ENCODE results near the gene RNF144B.

RNF144B gene

DNA sequence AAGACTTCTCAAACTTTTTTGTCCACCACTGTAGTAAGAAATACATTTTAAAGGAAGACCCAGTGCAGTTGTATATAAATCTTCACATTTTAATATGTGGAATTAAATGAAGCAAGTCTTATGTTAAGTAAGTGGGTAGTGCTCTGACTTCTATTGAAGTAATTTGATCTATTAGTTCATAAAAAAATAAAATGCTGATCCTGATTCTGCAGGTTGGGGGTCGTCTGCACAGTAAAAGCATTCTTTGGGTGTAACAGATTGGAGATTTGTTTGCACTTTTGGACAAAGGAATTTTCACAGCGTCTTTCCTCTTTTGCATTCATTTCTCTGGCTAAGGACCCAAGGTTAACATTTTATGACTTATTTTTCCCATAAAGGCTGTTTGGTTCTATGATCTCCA lies 106.8 kb downstream of the RNF144B start:
- no peak overlapping the region for H3K9ac ChIP-seq
- no peak overlapping the region for H3K27ac ChIP-seq
- TF ChIP-seq CTCF (conservative IDR thresholded peaks at IDR 0.05; ENCODE audit: low read depth, low read length) = no peak
- H3K36me3 ChIP-seq (ENCODE audit: insufficient read depth) = no peaks in the 10 kb centered on the region
- no peaks in the 10 kb centered on the region for H3K27me3 ChIP-seq (ENCODE audit: insufficient read depth, low read depth)
- H4K20me1 ChIP-seq (ENCODE audit: insufficient read depth) = no peaks in the 10 kb centered on the region
- no peak overlapping the region for H3K4me3 ChIP-seq (IDR thresholded peaks at IDR 0.05; ENCODE audit: insufficient read depth, low read depth, low read length)
- no peaks in the 10 kb centered on the region for H3K79me2 ChIP-seq (ENCODE audit: insufficient read depth, low read depth)
- H3K4me2 ChIP-seq = no peak overlapping the region
- no peaks in the 10 kb centered on the region for H3K4me1 ChIP-seq (ENCODE audit: low read depth, poor library complexity, severe bottlenecking)
- H2AFZ ChIP-seq (ENCODE audit: low read depth) = no peak overlapping the region

- Histone ChIP-seq H2AFZ (ENCODE audit: low read depth) (no peak overlapping the region), H3K4me2 (no peak overlapping the region), H3K27ac (no peak overlapping the region), H4K20me1 (ENCODE audit: insufficient read depth) (no peaks in the 10 kb centered on the region), H3K4me1 (ENCODE audit: low read depth, poor library complexity, severe bottlenecking) (no peaks in the 10 kb centered on the region), H3K9ac (no peak overlapping the region), H3K4me3 (IDR thresholded peaks at IDR 0.05; ENCODE audit: insufficient read depth, low read depth, low read length) (no peak overlapping the region), H3K36me3 (ENCODE audit: insufficient read depth) (no peaks in the 10 kb centered on the region), H3K27me3 (ENCODE audit: insufficient read depth, low read depth) (no peaks in the 10 kb centered on the region), H3K79me2 (ENCODE audit: insufficient read depth, low read depth) (no peaks in the 10 kb centered on the region)
- no peak for TF ChIP-seq CTCF (conservative IDR thresholded peaks at IDR 0.05; ENCODE audit: low read depth, low read length)
Measured at GRCh38 chr6:18495236-18495635, 108.1 kb downstream of the RNF144B start.

- no peaks in the 10 kb centered on the region for H3K27me3 ChIP-seq (ENCODE audit: insufficient read depth, low read depth)
- no peak for TF ChIP-seq CTCF (conservative IDR thresholded peaks at IDR 0.05; ENCODE audit: low read depth, low read length)
- H2AFZ ChIP-seq (ENCODE audit: low read depth) = no peak overlapping the region
- H3K9ac ChIP-seq = no peak overlapping the region
- no peaks in the 10 kb centered on the region for H4K20me1 ChIP-seq (ENCODE audit: insufficient read depth)
- H3K36me3 ChIP-seq (ENCODE audit: insufficient read depth) = no peaks in the 10 kb centered on the region
- no peak overlapping the region for H3K4me2 ChIP-seq
- no peak overlapping the region for H3K4me3 ChIP-seq (IDR thresholded peaks at IDR 0.05; ENCODE audit: insufficient read depth, low read depth, low read length)
- no peak overlapping the region for H3K27ac ChIP-seq
- H3K79me2 ChIP-seq (ENCODE audit: insufficient read depth, low read depth) = no peaks in the 10 kb centered on the region
- H3K4me1 ChIP-seq (ENCODE audit: low read depth, poor library complexity, severe bottlenecking) = no peaks in the 10 kb centered on the region
Measured at GRCh38 chr6:18496462-18496861, 109.3 kb downstream of the RNF144B start.

- Histone ChIP-seq H3K9ac (no peak overlapping the region), H3K27ac (no peak overlapping the region), H3K79me2 (ENCODE audit: insufficient read depth, low read depth) (no peaks in the 10 kb centered on the region), H3K4me3 (IDR thresholded peaks at IDR 0.05; ENCODE audit: insufficient read depth, low read depth, low read length) (no peak overlapping the region), H3K27me3 (ENCODE audit: insufficient read depth, low read depth) (no peaks in the 10 kb centered on the region), H3K36me3 (ENCODE audit: insufficient read depth) (no peaks in the 10 kb centered on the region), H3K4me1 (ENCODE audit: low read depth, poor library complexity, severe bottlenecking) (no peaks in the 10 kb centered on the region), H3K4me2 (no peak overlapping the region), H2AFZ (ENCODE audit: low read depth) (no peak overlapping the region), H4K20me1 (ENCODE audit: insufficient read depth) (no peaks in the 10 kb centered on the region)
- TF ChIP-seq CTCF (conservative IDR thresholded peaks at IDR 0.05; ENCODE audit: low read depth, low read length) = no peak
Measured at GRCh38 chr6:18497006-18497405, 109.9 kb downstream of the RNF144B start.

- Histone ChIP-seq H3K4me3 (IDR thresholded peaks at IDR 0.05; ENCODE audit: insufficient read depth, low read depth, low read length) (no peak overlapping the region), H3K27ac (no peak overlapping the region), H3K27me3 (ENCODE audit: insufficient read depth, low read depth) (no peaks in the 10 kb centered on the region), H3K9ac (no peak overlapping the region), H4K20me1 (ENCODE audit: insufficient read depth) (no peaks in the 10 kb centered on the region), H3K36me3 (ENCODE audit: insufficient read depth) (no peaks in the 10 kb centered on the region), H3K4me1 (ENCODE audit: low read depth, poor library complexity, severe bottlenecking) (no peaks in the 10 kb centered on the region), H3K79me2 (ENCODE audit: insufficient read depth, low read depth) (no peaks in the 10 kb centered on the region), H2AFZ (ENCODE audit: low read depth) (no peak overlapping the region), H3K4me2 (no peak overlapping the region)
- no peak for TF ChIP-seq CTCF (conservative IDR thresholded peaks at IDR 0.05; ENCODE audit: low read depth, low read length)
Measured at GRCh38 chr6:18498408-18498807, 111.3 kb downstream of the RNF144B start.
